ENCODE measurements around the gene ABCA4.

DNA sequence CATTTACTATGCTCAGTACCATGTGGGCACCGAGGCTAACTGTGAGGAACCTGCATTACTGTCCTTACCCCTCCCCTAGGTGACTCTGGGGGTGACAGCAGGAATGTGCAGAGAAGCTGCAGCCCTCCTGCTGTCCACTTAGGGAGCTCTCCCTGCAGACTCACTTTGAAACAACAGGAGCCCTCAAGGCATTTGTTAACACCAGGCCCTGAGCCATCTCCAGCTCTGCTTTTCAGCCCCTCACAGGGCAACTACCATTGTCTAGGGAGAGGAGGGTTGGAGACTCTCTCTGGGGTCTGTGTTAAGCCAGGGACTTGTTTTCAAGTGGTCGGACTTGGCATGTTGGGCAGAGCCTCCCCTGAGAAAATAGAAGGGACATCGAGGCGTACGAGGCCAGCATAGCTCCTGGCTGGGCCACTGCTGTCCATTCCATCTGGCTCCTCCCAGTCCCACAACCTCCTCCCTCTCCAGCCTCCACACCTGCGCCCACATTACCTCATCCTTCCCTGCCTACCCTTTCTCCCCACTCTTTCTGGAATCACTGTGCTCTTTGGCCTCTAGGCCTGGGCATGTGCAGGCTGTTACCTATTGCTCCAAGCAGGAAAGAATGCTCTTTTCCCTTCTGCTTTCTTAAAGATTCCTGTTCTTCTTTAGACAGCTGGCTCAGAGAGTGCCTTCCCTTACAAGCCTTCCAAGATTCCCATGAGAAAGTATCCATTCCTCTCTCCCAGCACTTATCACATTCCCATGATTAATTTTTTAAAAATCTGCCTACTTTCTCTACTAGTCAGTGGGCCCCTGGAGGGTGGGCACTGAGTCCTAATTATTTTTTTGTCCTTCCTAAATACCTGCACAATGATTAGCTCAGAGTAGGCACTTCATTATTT is 109.0 kb downstream of the ABCA4 start:
- TF ChIP-seq POLR2A (IDR thresholded peaks at IDR 0.05), result no peak
- TF ChIP-seq, protein P1, sequence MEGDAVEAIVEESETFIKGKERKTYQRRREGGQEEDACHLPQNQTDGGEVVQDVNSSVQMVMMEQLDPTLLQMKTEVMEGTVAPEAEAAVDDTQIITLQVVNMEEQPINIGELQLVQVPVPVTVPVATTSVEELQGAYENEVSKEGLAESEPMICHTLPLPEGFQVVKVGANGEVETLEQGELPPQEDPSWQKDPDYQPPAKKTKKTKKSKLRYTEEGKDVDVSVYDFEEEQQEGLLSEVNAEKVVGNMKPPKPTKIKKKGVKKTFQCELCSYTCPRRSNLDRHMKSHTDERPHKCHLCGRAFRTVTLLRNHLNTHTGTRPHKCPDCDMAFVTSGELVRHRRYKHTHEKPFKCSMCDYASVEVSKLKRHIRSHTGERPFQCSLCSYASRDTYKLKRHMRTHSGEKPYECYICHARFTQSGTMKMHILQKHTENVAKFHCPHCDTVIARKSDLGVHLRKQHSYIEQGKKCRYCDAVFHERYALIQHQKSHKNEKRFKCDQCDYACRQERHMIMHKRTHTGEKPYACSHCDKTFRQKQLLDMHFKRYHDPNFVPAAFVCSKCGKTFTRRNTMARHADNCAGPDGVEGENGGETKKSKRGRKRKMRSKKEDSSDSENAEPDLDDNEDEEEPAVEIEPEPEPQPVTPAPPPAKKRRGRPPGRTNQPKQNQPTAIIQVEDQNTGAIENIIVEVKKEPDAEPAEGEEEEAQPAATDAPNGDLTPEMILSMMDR (IDR thresholded peaks at IDR 0.05), result no peak
